AG10803 (cell line): ENCODE measurements around the gene COMMD2.

Experiments used
- DNase-seq: peaks from one replicate; pipeline ENCODE4 v3.0.0; 2010; ENCODE audit warnings: low read depth
- H3K4me3 ChIP-seq: 2 replicates; pipeline ENCODE4 v1.5.1; 2011; ENCODE audit warnings: mild to moderate bottlenecking, low read length, control low read depth
- TF ChIP-seq, protein P1 (sequence below): conservative IDR thresholded peaks from 2 replicates; pipeline ENCODE4 v1.5.1; 2011; ENCODE audit warnings: mild to moderate bottlenecking, low read length, control low read depth, inconsistent platforms

COMMD2 gene

DNA sequence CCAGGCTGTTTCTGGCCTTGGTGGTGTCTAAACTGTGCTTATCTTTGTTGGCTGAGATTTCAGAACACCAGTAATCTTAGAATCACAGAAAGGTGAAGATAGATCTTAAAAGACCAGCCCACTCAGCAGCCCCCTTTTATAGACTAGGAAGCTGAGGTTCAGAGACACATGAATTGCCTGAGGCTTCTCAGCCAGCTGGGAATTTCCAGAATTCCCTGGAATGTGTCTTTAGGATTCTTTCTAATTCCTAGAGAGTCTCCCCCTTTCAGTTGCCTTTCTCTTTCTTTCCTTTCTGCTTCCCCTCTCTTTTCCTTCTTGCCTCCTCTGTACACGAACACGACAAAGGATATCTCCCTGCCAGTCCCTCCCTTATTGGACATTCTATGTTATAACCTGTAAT is 20.6 kb upstream of the COMMD2 start:
- no peak for DNase-seq
- TF ChIP-seq, protein P1, sequence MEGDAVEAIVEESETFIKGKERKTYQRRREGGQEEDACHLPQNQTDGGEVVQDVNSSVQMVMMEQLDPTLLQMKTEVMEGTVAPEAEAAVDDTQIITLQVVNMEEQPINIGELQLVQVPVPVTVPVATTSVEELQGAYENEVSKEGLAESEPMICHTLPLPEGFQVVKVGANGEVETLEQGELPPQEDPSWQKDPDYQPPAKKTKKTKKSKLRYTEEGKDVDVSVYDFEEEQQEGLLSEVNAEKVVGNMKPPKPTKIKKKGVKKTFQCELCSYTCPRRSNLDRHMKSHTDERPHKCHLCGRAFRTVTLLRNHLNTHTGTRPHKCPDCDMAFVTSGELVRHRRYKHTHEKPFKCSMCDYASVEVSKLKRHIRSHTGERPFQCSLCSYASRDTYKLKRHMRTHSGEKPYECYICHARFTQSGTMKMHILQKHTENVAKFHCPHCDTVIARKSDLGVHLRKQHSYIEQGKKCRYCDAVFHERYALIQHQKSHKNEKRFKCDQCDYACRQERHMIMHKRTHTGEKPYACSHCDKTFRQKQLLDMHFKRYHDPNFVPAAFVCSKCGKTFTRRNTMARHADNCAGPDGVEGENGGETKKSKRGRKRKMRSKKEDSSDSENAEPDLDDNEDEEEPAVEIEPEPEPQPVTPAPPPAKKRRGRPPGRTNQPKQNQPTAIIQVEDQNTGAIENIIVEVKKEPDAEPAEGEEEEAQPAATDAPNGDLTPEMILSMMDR, result no peak
- no peak overlapping the region for H3K4me3 ChIP-seq

DNA sequence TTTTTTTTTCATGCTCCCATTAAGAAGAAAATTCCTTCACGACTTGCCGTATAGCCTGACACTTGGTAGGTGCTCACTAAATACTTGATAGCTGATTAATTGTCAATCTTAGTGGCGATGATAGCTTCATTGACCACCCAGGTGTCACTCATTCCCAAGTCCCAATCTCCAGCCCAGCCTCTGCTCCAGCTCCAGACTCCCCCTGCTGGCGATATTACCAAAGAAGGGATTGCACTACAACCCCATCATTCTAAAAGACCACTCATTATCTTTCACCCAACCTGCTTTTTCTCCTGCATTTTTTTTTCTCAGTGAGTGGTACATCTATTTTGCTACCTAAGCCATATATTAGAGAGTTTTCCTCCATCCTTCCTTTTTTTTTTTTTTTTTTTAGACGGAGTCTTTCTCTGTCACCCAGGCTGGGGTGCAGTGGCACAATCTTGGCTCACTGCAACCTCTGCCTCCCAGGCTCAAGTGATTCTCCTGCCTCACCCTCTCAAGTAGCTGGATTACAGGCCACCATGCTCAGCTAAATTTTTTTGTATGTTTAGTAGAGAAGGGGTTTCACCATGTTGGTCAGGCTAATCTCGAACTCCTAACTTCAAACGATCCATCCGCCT is 19.5 kb upstream of the COMMD2 start:
- TF ChIP-seq, protein P1, result peak; percentile 87
- no peak overlapping the region for H3K4me3 ChIP-seq
- peak; percentile 33 for DNase-seq

DNA sequence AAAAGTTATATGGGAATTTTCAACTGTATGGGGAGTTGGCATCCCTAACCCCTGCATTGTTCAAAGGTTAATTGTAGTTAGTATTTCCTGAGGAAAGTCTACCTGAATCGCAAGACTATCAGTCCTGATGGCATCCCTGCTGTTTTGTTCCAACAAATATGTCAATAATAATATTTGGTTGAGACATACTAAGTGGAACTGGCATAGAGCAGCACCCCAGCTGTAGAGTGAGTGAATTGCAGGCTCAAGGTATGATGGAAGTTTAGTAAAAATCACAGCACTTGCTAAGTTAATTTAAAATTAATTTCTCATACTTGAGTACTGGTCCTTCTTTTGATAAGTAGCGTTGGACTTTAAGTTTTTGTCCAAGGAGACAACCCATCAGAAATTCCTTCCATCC is 18.0 kb upstream of the COMMD2 start:
- DNase-seq, result no peak
- no peak overlapping the region for H3K4me3 ChIP-seq
- TF ChIP-seq, protein P1, result no peak

DNA sequence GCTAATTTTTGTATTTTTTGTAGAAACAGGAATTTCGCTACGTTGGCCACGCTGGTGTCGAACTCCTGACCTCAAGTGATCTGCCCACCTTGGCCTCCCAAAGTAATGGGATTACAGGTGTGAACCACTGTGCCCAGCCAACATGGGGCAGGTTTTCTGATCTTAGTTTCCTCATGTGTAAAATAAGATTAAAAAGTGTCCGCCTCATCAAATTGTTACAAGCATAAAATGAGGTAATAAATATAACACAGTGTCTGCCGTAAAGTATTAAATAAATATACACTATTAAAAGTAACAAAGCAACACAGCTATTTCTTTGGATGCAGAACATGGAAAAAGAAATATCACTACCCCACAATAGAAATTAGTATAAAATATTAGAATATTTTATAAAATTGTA is 16.4 kb upstream of the COMMD2 start:
- TF ChIP-seq, protein P1, result no peak
- H3K4me3 ChIP-seq, result no peak overlapping the region
- no peak for DNase-seq

DNA sequence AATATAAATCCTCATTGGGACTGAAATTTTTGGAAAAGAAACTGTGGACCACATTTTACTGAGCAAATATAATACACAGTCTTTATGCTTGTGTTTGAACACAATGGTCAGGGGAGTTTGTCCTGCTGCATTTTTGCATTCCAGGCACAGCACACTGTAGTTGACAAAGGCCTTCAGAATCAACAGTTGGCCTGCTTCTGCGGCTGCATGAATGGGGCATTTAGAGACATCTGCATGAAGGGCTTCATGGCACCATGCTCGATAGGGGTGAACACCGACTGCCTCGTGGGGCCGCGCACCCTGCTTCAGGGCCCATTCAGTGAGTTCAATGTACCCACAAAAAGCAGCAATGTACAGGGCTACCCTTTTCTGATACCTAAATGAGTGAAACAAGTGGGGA is 15.4 kb upstream of the COMMD2 start:
- no peak for DNase-seq
- TF ChIP-seq, protein P1, result no peak
- H3K4me3 ChIP-seq, result no peak overlapping the region

DNA sequence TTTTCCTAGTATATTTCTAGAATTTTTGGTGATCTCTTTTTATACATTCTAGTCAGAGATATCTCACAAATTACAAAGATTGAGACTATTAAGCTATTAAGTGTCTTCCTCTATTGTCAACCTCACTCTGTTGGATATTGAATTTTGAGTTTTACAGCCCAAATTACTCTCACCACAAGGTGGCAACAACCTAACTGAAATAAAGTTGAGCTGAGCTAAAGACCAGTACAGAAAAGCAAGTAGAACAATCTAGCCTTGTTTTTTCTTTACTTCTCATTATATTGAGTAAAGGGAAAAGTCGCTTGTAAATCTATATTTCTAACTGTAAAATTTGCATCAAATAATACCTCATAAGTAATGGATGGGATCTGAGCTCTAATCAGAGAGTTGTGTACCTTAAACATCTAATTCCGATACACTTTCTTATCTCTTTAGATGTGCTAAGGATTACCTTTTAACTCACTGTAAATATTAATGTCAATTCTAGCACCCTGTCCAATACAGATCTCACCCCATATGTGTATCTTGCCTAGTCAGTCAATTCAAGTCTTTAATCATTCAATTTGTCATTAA is 13.6 kb upstream of the COMMD2 start:
- peak; percentile 58 for DNase-seq
- no peak overlapping the region for H3K4me3 ChIP-seq
- TF ChIP-seq, protein P1, result peak; percentile 73

DNA sequence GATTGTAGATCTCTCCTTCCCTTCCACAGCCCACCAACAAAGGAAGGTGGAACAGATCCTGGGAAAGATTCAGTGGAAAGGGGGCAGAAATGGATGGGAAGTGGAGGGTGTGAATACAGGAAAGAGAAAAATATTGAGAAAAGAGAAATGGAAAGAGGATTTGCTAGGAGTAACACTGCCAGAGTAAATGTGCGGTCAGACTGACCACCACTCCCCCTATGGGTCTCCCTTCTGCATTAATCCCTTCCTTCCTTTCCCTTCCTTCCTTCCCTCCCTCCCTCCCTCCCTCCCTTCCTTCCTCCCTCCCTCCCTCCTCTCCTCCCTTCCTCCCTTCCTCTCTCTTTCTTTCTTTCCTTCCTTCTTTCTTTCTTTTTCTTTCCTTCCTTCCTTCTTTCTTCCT is 12.0 kb upstream of the COMMD2 start:
- no peak overlapping the region for H3K4me3 ChIP-seq
- no peak for DNase-seq
- TF ChIP-seq, protein P1, result no peak
